HepG2 (cell line): ENCODE results near the gene IQGAP2. TPM values are rescaled to one million over a fixed set of nuclear protein-coding genes. Genes with fewer than 3 reads are reported as not detected.

ENCODE experiments used
- ATAC-seq: fragments of 200-7000 bp; cut with Tn5 transposase; 3 replicates; pipeline ENCODE4 v1.9.1; 2020; ENCODE audit warnings: mild to moderate bottlenecking, moderate library complexity
- BruUV-seq: library from RNA; stranded (reverse); fragments of 400-500 nt; replicated peaks from 2 replicates; lab custom pipeline; 2021; lab: Mats Ljungman, UMichigan
- CTCF ChIA-PET: fragments of 300-600 bp; formaldehyde crosslinking; extraction: SDS; loops from one replicate; lab custom pipeline; 2021; ENCODE audit warnings: low total read pairs, inconsistent platforms, low intra/inter-chr PET ratio; lab: Yijun Ruan, JAX
- POLR2A ChIA-PET: fragments of 350-600 bp; sonication (Branson Sonifier 250); formaldehyde crosslinking; loops from one replicate; lab custom pipeline; 2020; ENCODE audit warnings: antibody characterized with exemption, inconsistent platforms; lab: Yijun Ruan, JAX
- DNase-seq: peaks from one replicate; pipeline ENCODE4 v3.0.0-alpha.2; 2015; ENCODE audit warnings: low spot score
- FAIRE-seq: peaks from 3 replicates; lab custom pipeline; 2011; peaks lifted over from hg19 to GRCh38; lab: Jason Lieb, UNC
- H2AFZ ChIP-seq: one replicate; pipeline ENCODE4 v1.6.1; 2011; ENCODE audit warnings: low read length, inconsistent platforms
- H3K27ac ChIP-seq: fragments of 300-600 bp; 3 replicates; pipeline ENCODE4 v1.8.0; 2011; ENCODE audit warnings: mixed run types, mild to moderate bottlenecking, mixed read lengths, low read length, inconsistent platforms; ENCODE audit not compliant: insufficient read depth; ENCODE audit errors: extremely low read length
- H3K27me3 ChIP-seq, 2 experiments: fragments of 200-600 bp in 1 of 2; 2 replicates in 1 of 2; 3 replicates in 1 of 2; pipeline versions ENCODE4 v1.6.0 to v1.8.0; 2011; ENCODE audit warnings: low read length in 2 of 2, mild to moderate bottlenecking in 2 of 2, moderate library complexity in 2 of 2, inconsistent platforms in 1 of 2; ENCODE audit not compliant: insufficient read depth in 2 of 2, control insufficient read depth in 1 of 2
- H3K36me3 ChIP-seq, 2 experiments: fragments of 200-600 bp in 1 of 2; replicated peaks in 1 of 2; 2 replicates in 1 of 2; 3 replicates in 1 of 2; pipeline versions ENCODE4 v1.5.1 to v1.8.0; 2011; ENCODE audit warnings: low read length in 2 of 2, inconsistent platforms in 1 of 2; ENCODE audit not compliant: insufficient read depth in 2 of 2, control insufficient read depth in 1 of 2
- H3K4me1 ChIP-seq: 2 replicates; pipeline ENCODE4 v1.5.1; 2012; ENCODE audit warnings: low read length, inconsistent platforms; ENCODE audit not compliant: insufficient read depth
- H3K4me2 ChIP-seq: 2 replicates; pipeline ENCODE4 v1.6.0; 2011; ENCODE audit warnings: low read depth, low read length, inconsistent platforms
- H3K4me3 ChIP-seq, 3 experiments: fragments of 200-600 bp in 1 of 3; sonication (generic), shearing (Covaris generic) in 1 of 3; replicated peaks in 1 of 3; 2 replicates each; pipeline ENCODE4 v1.5.1; 2011 to 2016; ENCODE audit warnings: low read length in 3 of 3, inconsistent platforms in 2 of 3, low read depth in 2 of 3, mild to moderate bottlenecking in 2 of 3, control low read depth in 1 of 3, mixed read lengths in 1 of 3; ENCODE audit not compliant: insufficient read depth in 1 of 3
- H3K79me2 ChIP-seq: one replicate; pipeline ENCODE4 v1.6.1; 2011; ENCODE audit warnings: low read length, inconsistent platforms; ENCODE audit not compliant: insufficient read depth
- H3K9ac ChIP-seq: 2 replicates; pipeline ENCODE4 v1.6.0; 2011; ENCODE audit warnings: mild to moderate bottlenecking, low read depth, low read length, inconsistent platforms; ENCODE audit not compliant: insufficient read depth
- H3K9me3 ChIP-seq: 2 replicates; pipeline ENCODE4 v1.5.1; 2012; ENCODE audit warnings: mild to moderate bottlenecking, low read length
- H4K20me1 ChIP-seq: 2 replicates; pipeline ENCODE4 v1.6.0; 2011; ENCODE audit warnings: inconsistent platforms, mild to moderate bottlenecking, low read length, moderate library complexity; ENCODE audit not compliant: insufficient read depth
- ARNT ChIP-seq: fragments of 450-650 bp; IDR thresholded peaks from 2 replicates; pipeline ENCODE4 v1.6.1; 2017
- ATRX ChIP-seq: sonication (generic); formaldehyde crosslinking; IDR thresholded peaks from 2 replicates; pipeline ENCODE4 v1.4.0; 2020; ENCODE audit warnings: missing genetic modification reagents, borderline replicate concordance
- BRF2 ChIP-seq: sonication (generic); formaldehyde crosslinking; IDR thresholded peaks from 2 replicates; pipeline ENCODE4 v1.8.1; 2022; ENCODE audit warnings: mild to moderate bottlenecking, missing genetic modification reagents
- DZIP1 ChIP-seq: sonication (generic); formaldehyde crosslinking; IDR thresholded peaks from 2 replicates; pipeline ENCODE4 v1.5.0; 2020; ENCODE audit warnings: mild to moderate bottlenecking, missing genetic modification reagents
- FOXK2 ChIP-seq: fragments of 450-650 bp; IDR thresholded peaks from 2 replicates; pipeline ENCODE4 v1.6.1; 2016
- JUNB ChIP-seq: sonication (generic); formaldehyde crosslinking; IDR thresholded peaks from 2 replicates; pipeline ENCODE4 v1.8.0; 2022; ENCODE audit warnings: missing genetic modification reagents, mild to moderate bottlenecking, borderline replicate concordance
- KAT8 ChIP-seq: IDR thresholded peaks from 2 replicates; pipeline ENCODE4 v1.6.1; 2016; ENCODE audit warnings: missing genetic modification reagents, missing compliant biosample characterization
- KDM6A ChIP-seq: IDR thresholded peaks from 2 replicates; pipeline ENCODE4 v1.6.1; 2016; ENCODE audit warnings: low read depth
- RFX3 ChIP-seq: IDR thresholded peaks from 2 replicates; pipeline ENCODE4 v1.6.1; 2016; ENCODE audit warnings: missing biosample characterization, missing genetic modification reagents
- SIN3B ChIP-seq: fragments of 150-350 bp; IDR thresholded peaks from 2 replicates; pipeline ENCODE4 v1.6.1; 2014; ENCODE audit warnings: low read length
- SIX1 ChIP-seq: sonication (generic); formaldehyde crosslinking; IDR thresholded peaks from 2 replicates; pipeline ENCODE4 v1.4.0; 2020; ENCODE audit warnings: missing genetic modification reagents, borderline replicate concordance
- SOX13 ChIP-seq, 3 experiments: fragments of 450-650 bp in 1 of 3; sonication (generic) in 1 of 3; formaldehyde crosslinking in 1 of 3; IDR thresholded peaks in 2 of 3; conservative IDR thresholded peaks in 1 of 3; 2 replicates each; pipeline versions ENCODE4 v1.5.0 to v1.6.1; 2016 to 2020; ENCODE audit warnings: antibody characterized with exemption in 1 of 3, mild to moderate bottlenecking in 1 of 3, missing compliant biosample characterization in 1 of 3, missing genetic modification reagents in 1 of 3, moderate library complexity in 1 of 3
- U2AF2 ChIP-seq: fragments of 200-400 bp; formaldehyde crosslinking; IDR thresholded peaks from 2 replicates; pipeline ENCODE4 v1.6.1; 2017; ENCODE audit warnings: low read depth, mild to moderate bottlenecking, low read length
- ZBTB42 ChIP-seq: sonication (generic); formaldehyde crosslinking; IDR thresholded peaks from 2 replicates; pipeline ENCODE4 v1.5.0; 2020; ENCODE audit warnings: mild to moderate bottlenecking, missing genetic modification reagents
- ZFY ChIP-seq: sonication (generic); formaldehyde crosslinking; IDR thresholded peaks from 2 replicates; pipeline ENCODE4 v1.4.0; 2020; ENCODE audit warnings: missing genetic modification reagents
- ZNF263 ChIP-seq: sonication (generic); formaldehyde crosslinking; IDR thresholded peaks from 2 replicates; pipeline ENCODE4 v1.4.0; 2020; ENCODE audit warnings: missing genetic modification reagents
- ZNF264 ChIP-seq: sonication (generic); formaldehyde crosslinking; IDR thresholded peaks from 2 replicates; pipeline ENCODE4 v1.4.0; 2020; ENCODE audit warnings: missing genetic modification reagents
- ZNF354B ChIP-seq: sonication (generic); formaldehyde crosslinking; IDR thresholded peaks from 2 replicates; pipeline ENCODE4 v1.8.0; 2022; ENCODE audit warnings: mild to moderate bottlenecking, missing genetic modification reagents
- ZNF784 ChIP-seq: sonication (generic); formaldehyde crosslinking; IDR thresholded peaks from 2 replicates; pipeline ENCODE4 v1.5.1; 2020; ENCODE audit warnings: missing genetic modification reagents, mild to moderate bottlenecking, borderline replicate concordance
- WGBS: methylation state at CpG from one replicate; pipeline ENCODE4 v1.1.6; 2017; ENCODE audit warnings: low lambda C conversion rate; 5-methylcytosine and 5-hydroxymethylcytosine counted together
- in situ Hi-C: cut with HindIII; loops from 2 replicates; pipeline ENCODE4 v1.10.0; 2017; ENCODE audit warnings: low pct_unique_long_range_greater_than_20kb; ENCODE audit not compliant: extremely low pct_ligation_motif_present
- intact Hi-C: fragments of 100-400 bp; cut with micrococcal nuclease; formaldehyde crosslinking; loops from one replicate; pipeline ENCODE4 v1.10.0; 2022; ENCODE audit not compliant: unreplicated experiment
- polyA plus RNA-seq, 8 experiments: library from polyadenylated mRNA; depleted of rRNA in 3 of 8; stranded (reverse) in 7 of 8; unstranded in 1 of 8; fragments of >200 nt; fragmentation: Illumina TruSeq in 4 of 8; extraction: Trizol in 4 of 8; gene quantifications; 2 replicates each; pipeline versions ENCODE4 v1.2.1 to v1.2.3, GENCODE V29; 2011 to 2016; ENCODE audit warnings: low read depth in 4 of 8, missing spikeins in 1 of 8, mixed read lengths in 1 of 8; ENCODE audit not compliant: insufficient read depth in 1 of 8
- total RNA-seq, 5 experiments: library from RNA; depleted of rRNA; stranded (reverse); fragments of >200 nt; fragmentation: Illumina TruSeq; extraction: Trizol; gene quantifications; 2 replicates each; pipeline ENCODE4 v1.2.3, GENCODE V29; 2016; ENCODE audit warnings: low read depth in 1 of 5

IQGAP2 gene
- total and polyA plus RNA-seq, 2 of the 13 experiments (the other 11 are each of a cell fraction or from before 2014, with no cell fraction given): 35.2 to 83.3 TPM

- ChIA-PET CTCF (no interaction called here), POLR2A (no interaction called here)
- in situ Hi-C loops (no loop called here), intact Hi-C loops (no loop called here)
- no peaks in the 10 kb centered on the region for H3K79me2 ChIP-seq
- H3K9ac ChIP-seq: no peak overlapping the region
- H3K27ac ChIP-seq: no peak overlapping the region
- no peaks in the 10 kb centered on the region for H4K20me1 ChIP-seq
- no peak overlapping the region for H3K4me3 ChIP-seq
- TF ChIP-seq ZBTB42 (CRISPR knock-in tag): no peak
- no peak for TF ChIP-seq ARNT
- TF ChIP-seq ATRX (CRISPR knock-in tag): no peak
- no peak for TF ChIP-seq KDM6A (CRISPR knock-in tag)
- TF ChIP-seq FOXK2: no peak
- TF ChIP-seq ZFY (CRISPR knock-in tag): no peak
- TF ChIP-seq SIX1: no peak
- no peak for TF ChIP-seq ZNF784 (CRISPR knock-in tag)
- TF ChIP-seq ZNF264 (CRISPR knock-in tag): no peak
- no peak for TF ChIP-seq DZIP1
- TF ChIP-seq SIN3B: no peak
- TF ChIP-seq ZNF263: no peak
- no peak for TF ChIP-seq U2AF2
- TF ChIP-seq KAT8: no peak
- no peak for TF ChIP-seq JUNB (CRISPR knock-in tag)
- no peak for TF ChIP-seq SOX13 (IDR thresholded peaks at IDR 0.05)
- TF ChIP-seq SOX13 (CRISPR knock-in tag; conservative IDR thresholded peaks at IDR 0.05 in 1 of 2, IDR thresholded peaks at IDR 0.05 in 1 of 2): no peak
- no peak for TF ChIP-seq RFX3 (CRISPR knock-in tag)
- TF ChIP-seq ZNF354B (CRISPR knock-in tag): no peak
- TF ChIP-seq BRF2: no peak
- no peaks in the 10 kb centered on the region for H3K36me3 ChIP-seq
- DNase-seq (no peak), ATAC-seq (no peak), FAIRE-seq (no peak)
- peaks cover 70% of the 10 kb centered on the region for H3K4me1 ChIP-seq
- no peaks in the 10 kb centered on the region for H3K9me3 ChIP-seq
- no TSS peak for BruUV-seq
- no peak overlapping the region for H2AFZ ChIP-seq
- 25% methylated on average over 3 of the region's 3 CpGs for WGBS
- no peak overlapping the region for H3K4me2 ChIP-seq
- H3K27me3 ChIP-seq: no peaks in the 10 kb centered on the region; a peak in 1 of 5 replicates
Observed at GRCh38 chr5:76376866-76377230, 26.2 kb upstream of the IQGAP2 start.
